ENCODE measurements around the gene KCNMB2. TPM values are rescaled to one million over a fixed set of nuclear protein-coding genes. Genes with fewer than 3 reads are reported as not detected.

The KCNMB2 gene
- total RNA-seq, 1 experiment from 2014 or later: not detected

GRCh38 chr3:178517665-178518334 lies 18.4 kb upstream of the KCNMB2 start:
- no peak overlapping the region for H3K27ac Mint-ChIP-seq
- no peak for TF ChIP-seq TCF7 (CRISPR knock-in tag; IDR thresholded peaks at IDR 0.05; ENCODE audit: low read depth)
- no peak for TF ChIP-seq NFATC4 (CRISPR knock-in tag; IDR thresholded peaks at IDR 0.05)
- TF ChIP-seq NFE2L1 (CRISPR knock-in tag; IDR thresholded peaks at IDR 0.05): no peak
- no peak for TF ChIP-seq CDX4 (CRISPR knock-in tag; IDR thresholded peaks at IDR 0.05; ENCODE audit: borderline replicate concordance)
- TF ChIP-seq CBFB (CRISPR knock-in tag; IDR thresholded peaks at IDR 0.05; ENCODE audit: low read depth): no peak
- TF ChIP-seq PREB (CRISPR knock-in tag; IDR thresholded peaks at IDR 0.05; ENCODE audit: borderline replicate concordance): no peak
- TF ChIP-seq MLX (CRISPR knock-in tag; IDR thresholded peaks at IDR 0.05): no peak
- TF ChIP-seq FOXJ3 (CRISPR knock-in tag; IDR thresholded peaks at IDR 0.05; ENCODE audit: borderline replicate concordance): no peak
- no peak for TF ChIP-seq ZNF396 (CRISPR knock-in tag; IDR thresholded peaks at IDR 0.05; ENCODE audit: borderline replicate concordance)
- no peak for TF ChIP-seq PRRX2 (CRISPR knock-in tag; IDR thresholded peaks at IDR 0.05)
- no peak for TF ChIP-seq SMAD4 (CRISPR knock-in tag; IDR thresholded peaks at IDR 0.05)
- no peak for TF ChIP-seq SOX15 (CRISPR knock-in tag; IDR thresholded peaks at IDR 0.05)
- no peak for TF ChIP-seq FOXP4 (CRISPR knock-in tag; IDR thresholded peaks at IDR 0.05)
- TF ChIP-seq ATF3 (CRISPR knock-in tag; conservative IDR thresholded peaks at IDR 0.05): no peak
- TF ChIP-seq, protein P1, sequence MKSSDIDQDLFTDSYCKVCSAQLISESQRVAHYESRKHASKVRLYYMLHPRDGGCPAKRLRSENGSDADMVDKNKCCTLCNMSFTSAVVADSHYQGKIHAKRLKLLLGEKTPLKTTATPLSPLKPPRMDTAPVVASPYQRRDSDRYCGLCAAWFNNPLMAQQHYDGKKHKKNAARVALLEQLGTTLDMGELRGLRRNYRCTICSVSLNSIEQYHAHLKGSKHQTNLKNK (CRISPR knock-in tag; IDR thresholded peaks at IDR 0.05): no peak
- TF ChIP-seq, protein P2, sequence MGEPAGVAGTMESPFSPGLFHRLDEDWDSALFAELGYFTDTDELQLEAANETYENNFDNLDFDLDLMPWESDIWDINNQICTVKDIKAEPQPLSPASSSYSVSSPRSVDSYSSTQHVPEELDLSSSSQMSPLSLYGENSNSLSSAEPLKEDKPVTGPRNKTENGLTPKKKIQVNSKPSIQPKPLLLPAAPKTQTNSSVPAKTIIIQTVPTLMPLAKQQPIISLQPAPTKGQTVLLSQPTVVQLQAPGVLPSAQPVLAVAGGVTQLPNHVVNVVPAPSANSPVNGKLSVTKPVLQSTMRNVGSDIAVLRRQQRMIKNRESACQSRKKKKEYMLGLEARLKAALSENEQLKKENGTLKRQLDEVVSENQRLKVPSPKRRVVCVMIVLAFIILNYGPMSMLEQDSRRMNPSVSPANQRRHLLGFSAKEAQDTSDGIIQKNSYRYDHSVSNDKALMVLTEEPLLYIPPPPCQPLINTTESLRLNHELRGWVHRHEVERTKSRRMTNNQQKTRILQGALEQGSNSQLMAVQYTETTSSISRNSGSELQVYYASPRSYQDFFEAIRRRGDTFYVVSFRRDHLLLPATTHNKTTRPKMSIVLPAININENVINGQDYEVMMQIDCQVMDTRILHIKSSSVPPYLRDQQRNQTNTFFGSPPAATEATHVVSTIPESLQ (CRISPR knock-in tag; IDR thresholded peaks at IDR 0.05): no peak
- TF ChIP-seq NFYB (CRISPR knock-in tag; conservative IDR thresholded peaks at IDR 0.05; ENCODE audit: low read depth): no peak
- TF ChIP-seq, protein P3, sequence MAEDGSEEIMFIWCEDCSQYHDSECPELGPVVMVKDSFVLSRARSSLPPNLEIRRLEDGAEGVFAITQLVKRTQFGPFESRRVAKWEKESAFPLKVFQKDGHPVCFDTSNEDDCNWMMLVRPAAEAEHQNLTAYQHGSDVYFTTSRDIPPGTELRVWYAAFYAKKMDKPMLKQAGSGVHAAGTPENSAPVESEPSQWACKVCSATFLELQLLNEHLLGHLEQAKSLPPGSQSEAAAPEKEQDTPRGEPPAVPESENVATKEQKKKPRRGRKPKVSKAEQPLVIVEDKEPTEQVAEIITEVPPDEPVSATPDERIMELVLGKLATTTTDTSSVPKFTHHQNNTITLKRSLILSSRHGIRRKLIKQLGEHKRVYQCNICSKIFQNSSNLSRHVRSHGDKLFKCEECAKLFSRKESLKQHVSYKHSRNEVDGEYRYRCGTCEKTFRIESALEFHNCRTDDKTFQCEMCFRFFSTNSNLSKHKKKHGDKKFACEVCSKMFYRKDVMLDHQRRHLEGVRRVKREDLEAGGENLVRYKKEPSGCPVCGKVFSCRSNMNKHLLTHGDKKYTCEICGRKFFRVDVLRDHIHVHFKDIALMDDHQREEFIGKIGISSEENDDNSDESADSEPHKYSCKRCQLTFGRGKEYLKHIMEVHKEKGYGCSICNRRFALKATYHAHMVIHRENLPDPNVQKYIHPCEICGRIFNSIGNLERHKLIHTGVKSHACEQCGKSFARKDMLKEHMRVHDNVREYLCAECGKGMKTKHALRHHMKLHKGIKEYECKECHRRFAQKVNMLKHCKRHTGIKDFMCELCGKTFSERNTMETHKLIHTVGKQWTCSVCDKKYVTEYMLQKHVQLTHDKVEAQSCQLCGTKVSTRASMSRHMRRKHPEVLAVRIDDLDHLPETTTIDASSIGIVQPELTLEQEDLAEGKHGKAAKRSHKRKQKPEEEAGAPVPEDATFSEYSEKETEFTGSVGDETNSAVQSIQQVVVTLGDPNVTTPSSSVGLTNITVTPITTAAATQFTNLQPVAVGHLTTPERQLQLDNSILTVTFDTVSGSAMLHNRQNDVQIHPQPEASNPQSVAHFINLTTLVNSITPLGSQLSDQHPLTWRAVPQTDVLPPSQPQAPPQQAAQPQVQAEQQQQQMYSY (CRISPR knock-in tag; IDR thresholded peaks at IDR 0.05): no peak
- no peaks in the 10 kb centered on the region for H3K27me3 Mint-ChIP-seq (ENCODE audit: low read depth)
- H3K36me3 Mint-ChIP-seq: no peaks in the 10 kb centered on the region
- H3K9me3 Mint-ChIP-seq: no peaks in the 10 kb centered on the region
- ATAC-seq: no peak
- CTCF ChIA-PET: no interaction called here
- no peaks in the 10 kb centered on the region for H3K4me1 Mint-ChIP-seq
- no peak for DNase-seq (ENCODE audit: low spot score)
- H3K4me3 Mint-ChIP-seq: no peak overlapping the region
- POLR2A ChIA-PET: no interaction called here
